ENCODE data around the gene SEMA3G. TPM values are rescaled to one million over a fixed set of nuclear protein-coding genes. Genes with fewer than 3 reads are reported as not detected.

The SEMA3G gene
- polyA plus RNA-seq, 1 donor: 14.1 TPM

GRCh38 chr3:52396011-52396906 is 48.6 kb downstream of the SEMA3G start:
- no peak for DNase-seq (ENCODE audit: low read depth)

DNA sequence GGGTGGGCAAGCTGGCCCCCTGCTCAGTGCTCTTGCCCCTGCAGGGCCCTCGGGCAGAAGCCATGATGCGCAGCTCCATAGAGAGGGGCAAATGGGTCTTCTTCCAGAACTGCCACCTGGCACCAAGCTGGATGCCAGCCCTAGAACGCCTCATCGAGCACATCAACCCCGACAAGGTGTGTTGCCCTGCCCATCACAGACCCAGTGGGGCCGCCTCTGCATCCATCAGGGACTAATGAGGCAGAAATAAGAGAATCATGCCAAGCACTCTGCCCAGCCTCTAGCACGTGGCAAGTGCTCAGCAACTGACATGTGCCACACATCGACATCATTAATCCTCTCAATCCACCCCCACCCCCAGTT is 49.4 kb downstream of the SEMA3G start:
- no peak for DNase-seq (ENCODE audit: low read depth)

DNA sequence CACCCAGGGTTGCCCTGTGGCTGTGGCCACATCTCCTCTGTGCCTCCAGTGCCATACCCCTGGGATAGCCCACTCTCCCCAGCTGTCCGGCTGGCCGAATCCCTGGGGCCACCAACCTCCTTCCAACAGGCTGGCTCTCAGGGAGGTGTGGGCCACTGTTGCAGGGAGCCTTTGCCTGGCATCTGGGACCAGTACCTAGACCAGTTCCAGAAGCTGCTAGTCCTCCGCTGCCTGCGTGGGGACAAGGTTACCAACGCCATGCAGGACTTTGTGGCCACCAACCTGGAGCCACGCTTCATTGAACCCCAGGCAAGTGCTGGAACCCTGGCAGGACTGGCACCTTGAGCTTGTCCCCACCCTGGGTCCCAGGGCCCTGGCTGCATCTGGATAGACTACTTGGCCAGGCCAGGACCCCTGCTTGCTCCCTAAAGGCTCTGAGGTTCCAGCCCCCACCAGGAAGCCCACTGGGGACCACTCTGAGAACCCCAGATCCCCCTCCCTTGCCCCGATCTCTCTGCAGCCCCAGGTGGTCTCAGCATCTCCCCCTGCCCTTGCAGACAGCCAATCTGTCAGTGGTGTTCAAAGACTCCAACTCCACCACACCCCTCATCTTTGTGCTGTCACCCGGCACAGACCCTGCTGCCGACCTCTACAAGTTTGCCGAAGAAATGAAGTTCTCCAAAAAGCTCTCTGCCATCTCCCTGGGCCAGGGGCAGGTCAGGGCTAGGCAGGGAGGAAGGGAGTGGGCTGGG is 50.0 kb downstream of the SEMA3G start:
- DNase-seq (ENCODE audit: low read depth): no peak

DNA sequence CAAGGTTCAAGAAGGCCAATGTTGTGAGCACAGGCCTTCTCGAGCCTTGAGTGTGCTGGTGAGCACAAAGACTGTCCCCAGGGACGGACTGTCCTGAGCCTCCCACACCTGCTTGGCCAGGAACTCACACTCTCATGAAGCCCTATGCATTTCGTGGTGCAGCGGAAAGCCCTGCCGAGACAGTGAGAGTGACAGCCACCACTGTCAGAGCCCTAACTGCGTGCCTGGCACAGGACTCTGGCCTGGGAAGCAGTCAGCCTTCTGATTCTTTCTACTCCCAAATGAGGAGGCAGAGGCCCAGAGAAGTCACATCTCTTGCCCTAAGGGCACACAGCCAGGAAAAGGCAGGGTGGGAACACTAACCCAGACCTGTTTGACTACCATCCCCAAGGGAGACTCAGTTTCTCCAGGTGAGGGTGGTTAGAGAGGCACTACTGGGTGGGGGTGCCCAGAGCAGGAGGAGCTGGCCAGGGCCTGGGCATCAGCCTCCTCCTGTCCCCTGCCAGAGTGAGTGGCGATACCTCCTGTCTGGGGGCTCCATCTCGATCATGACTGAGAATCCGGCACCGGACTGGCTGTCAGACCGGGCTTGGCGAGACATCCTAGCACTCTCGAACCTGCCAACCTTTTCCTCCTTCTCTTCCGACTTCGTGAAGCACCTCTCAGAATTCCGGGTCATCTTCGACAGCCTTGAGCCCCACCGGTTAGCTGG is 50.8 kb downstream of the SEMA3G start:
- DNase-seq (ENCODE audit: low read depth): no peak

DNA sequence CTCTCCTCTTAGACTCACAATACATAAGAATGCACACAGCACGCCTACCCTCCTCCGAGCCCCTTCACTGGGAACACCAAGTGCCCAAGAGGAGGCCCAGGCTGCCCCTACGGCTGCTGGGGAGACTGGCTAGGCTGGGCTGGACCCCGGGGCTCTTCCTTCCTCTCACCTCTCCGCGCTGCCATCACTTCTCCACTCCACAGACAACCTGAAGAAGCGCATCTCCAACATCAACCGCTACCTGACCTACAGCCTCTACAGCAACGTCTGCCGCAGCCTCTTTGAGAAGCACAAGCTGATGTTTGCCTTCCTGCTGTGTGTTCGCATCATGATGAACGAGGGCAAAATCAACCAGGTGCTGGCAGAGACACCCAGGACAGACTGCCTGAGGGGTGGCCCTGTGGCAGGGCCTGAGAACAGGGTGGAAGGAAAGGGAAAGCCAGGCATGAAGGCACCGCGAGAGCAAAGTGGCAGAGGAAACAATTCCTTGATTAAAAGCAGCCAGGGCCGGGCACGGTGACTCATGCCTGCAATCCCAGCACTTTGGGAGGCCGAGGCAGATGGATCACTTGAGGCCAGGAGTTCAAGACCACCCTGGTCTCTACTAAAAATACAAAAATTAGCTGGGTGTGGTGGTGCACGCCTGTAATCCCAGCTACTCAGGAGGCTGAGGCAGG is 51.6 kb downstream of the SEMA3G start:
- DNase-seq (ENCODE audit: low read depth): no peak

DNA sequence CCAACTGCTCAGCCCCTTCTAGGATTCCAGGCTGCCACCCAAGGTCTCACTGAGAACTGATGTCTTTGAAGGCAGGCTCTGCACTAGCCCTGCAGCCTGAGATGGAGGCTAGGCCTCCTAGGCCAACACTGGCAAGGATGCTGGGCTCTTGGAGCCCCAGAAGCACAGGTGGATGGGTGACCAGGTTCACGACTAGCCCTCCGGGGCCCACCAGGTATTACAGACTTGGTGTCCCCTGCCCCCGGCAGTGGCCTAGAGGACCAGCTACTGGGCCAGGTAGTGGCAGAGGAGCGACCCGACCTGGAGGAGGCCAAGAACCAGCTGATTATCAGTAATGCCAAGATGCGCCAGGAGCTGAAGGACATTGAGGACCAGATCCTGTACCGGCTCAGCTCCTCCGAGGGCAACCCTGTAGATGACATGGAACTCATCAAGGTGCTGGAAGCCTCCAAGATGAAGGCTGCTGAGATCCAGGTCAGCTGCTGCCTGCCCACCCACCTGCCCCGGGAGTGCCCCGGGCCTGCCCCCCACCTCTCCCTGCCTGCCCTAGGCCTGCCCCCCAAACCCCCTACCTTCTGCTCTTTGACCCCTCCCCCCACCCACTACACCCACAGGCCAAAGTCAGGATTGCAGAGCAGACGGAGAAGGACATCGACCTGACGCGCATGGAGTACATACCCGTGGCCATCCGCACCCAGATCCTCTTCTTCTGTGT is 52.5 kb downstream of the SEMA3G start:
- no peak for DNase-seq (ENCODE audit: low read depth)

DNA sequence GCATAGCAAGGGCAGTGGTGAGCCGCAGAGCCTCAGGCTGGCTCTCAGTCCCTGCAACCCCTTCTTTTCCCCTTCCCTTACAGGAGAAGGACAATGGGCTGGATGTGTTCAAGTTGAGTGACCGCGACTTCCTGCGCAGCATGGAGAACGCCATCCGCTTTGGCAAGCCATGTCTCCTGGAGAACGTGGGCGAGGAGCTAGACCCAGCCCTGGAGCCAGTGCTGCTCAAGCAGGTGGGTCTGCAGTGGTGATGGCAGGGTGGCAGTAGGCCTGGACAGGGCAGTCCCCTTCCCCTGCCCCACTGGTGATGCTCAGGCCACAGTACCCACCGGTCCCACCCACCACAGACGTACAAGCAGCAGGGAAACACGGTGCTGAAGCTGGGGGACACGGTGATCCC is 53.8 kb downstream of the SEMA3G start:
- DNase-seq (ENCODE audit: low read depth): no peak

GRCh38 chr3:52388933-52389332 is 56.0 kb downstream of the SEMA3G start:
- no peak for DNase-seq (ENCODE audit: low read depth)

DNA sequence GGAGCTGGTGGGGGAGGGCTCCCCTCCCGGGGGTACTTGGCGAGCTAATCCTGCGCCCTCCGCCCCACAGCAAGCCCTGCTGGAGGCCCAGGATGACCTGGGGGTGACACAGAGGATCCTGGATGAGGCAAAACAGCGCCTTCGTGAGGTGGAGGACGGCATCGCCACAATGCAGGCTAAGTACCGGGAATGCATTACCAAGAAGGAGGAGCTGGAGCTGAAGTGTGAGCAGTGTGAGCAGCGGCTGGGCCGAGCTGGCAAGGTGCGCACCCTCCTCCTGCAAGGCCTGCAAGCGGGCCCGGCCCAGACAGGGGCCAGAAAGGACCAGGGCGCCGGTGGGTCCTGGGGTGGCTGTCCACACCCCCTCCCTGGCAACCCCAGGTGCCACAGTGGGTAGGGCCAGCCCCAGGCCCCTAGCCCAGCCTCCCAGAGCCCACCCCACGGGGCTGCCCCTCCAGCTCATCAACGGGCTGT is 56.5 kb downstream of the SEMA3G start:
- no peak for DNase-seq (ENCODE audit: low read depth)

DNA sequence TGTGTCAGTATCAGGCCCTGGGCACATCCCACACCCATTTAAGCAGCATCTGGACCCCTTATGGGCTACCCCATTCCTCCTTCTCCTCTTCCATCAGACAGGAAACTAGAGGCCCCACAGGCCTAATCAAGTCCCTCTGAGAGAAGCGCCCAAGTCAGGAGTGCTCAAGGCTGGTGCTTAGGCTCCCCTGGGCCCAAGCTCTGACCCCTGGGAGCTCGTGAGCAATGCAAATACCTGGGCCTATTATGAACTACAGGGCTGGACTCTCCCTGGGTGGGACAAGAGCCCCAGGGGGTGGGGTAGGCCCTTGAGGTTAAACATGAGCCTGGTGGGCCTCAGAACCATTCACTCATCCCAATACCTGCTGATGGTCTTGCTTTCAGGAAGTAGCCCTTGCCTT is 57.4 kb downstream of the SEMA3G start:
- no peak for DNase-seq (ENCODE audit: low read depth)

DNA sequence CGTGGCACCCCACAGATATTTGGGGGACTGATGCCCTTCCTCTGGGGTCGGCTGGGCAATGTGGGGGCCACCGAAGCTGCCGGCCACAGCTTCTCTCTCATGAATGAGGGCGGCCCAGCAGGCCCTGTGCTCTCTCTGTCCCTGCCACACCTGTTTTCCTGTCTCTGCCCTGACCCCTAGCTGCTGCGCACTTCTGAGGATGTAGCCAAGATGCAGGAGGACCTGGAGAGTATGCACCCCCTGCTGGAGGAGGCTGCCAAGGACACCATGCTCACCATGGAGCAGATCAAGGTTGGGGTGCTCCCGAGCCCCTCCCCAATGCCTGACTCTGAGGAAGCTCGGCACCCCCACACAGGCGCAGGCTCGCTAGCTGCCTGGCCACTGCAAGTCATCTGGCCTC is 59.7 kb downstream of the SEMA3G start:
- DNase-seq (ENCODE audit: low read depth): no peak

DNA sequence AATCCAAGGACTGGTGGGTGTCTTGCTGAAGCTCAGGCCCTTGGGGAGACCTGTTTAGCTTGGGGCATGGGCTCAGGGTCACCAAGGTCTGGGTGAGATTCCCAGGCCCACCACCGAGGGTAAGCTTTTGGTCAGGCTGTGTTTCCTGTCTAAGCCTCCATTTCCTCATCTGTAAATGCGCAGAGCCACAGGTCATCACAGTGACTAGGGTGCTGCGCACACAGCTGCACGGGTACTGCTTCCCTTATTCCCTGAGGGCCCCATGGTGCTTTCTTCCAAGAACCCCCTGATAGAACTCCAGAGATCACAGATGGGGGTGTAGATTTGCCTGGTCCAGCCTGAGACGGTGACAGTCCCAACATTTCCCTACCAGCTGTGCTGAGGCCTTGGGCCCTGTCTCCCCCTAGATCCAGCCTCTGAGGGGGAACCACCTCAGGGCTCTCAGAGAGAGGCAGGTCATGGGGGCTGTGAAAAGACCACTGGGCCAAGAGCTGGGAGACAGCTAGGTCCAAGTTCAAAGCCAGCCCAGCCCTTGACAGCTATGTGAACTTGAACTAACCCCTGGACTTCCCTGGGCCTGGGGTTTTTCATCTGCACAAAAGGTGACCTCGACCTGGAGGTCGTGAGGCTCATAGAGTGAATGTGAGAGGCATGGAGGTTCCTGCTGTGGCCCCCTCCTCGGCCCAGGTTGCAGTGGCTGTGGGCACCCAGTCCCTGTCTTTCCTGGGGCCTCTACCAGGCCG is 60.7 kb downstream of the SEMA3G start:
- DNase-seq (ENCODE audit: low read depth): no peak

DNA sequence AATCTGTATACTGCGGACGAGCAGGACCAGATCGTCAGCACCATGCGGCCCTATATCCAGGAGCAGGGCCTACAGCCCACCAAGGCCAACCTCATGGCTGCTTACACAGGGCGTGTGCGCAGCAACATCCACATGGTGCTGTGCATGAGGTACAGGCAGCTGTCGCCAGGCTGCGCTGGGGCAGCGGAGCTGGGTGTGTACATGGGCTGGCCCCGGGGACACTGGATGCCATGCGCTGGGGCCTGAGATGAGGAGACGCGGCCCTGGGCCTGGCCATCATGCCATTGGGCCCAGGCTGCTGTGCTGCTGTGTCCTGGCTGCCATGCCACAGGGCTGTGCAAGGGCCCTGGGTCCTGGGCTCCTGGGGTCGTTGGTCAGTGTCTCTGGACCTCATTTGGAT is 61.5 kb downstream of the SEMA3G start:
- DNase-seq (ENCODE audit: low read depth): no peak

Other genes with a start within 250 kb of the SEMA3G start
- gene ALAS1, start 246.9 kb downstream of the SEMA3G start, polyA plus RNA-seq (ENCODE audit: insufficient read length): 31.2 TPM
- 0.44 TPM for gene TLR9, start 219.5 kb downstream of the SEMA3G start, polyA plus RNA-seq (ENCODE audit: insufficient read length)
- gene TWF2, start 205.9 kb downstream of the SEMA3G start, polyA plus RNA-seq (ENCODE audit: insufficient read length): 22.3 TPM
- gene PPM1M, start 199.3 kb downstream of the SEMA3G start, polyA plus RNA-seq (ENCODE audit: insufficient read length): 13.3 TPM
- gene WDR82, start 166.5 kb downstream of the SEMA3G start, polyA plus RNA-seq (ENCODE audit: insufficient read length): 80.2 TPM
- gene GLYCTK, start 157.3 kb downstream of the SEMA3G start, polyA plus RNA-seq (ENCODE audit: insufficient read length): 4.1 TPM
- gene DNAH1, start 128.8 kb downstream of the SEMA3G start, polyA plus RNA-seq (ENCODE audit: insufficient read length): 5.6 TPM
- gene BAP1, start 35.1 kb downstream of the SEMA3G start, polyA plus RNA-seq (ENCODE audit: insufficient read length): 47.5 TPM
- gene PHF7, start 34.4 kb downstream of the SEMA3G start, polyA plus RNA-seq (ENCODE audit: insufficient read length): 9.7 TPM
- 671 TPM for gene TNNC1, start 8.9 kb upstream of the SEMA3G start, polyA plus RNA-seq (ENCODE audit: insufficient read length)
- 64.7 TPM for gene NISCH, start 10.5 kb upstream of the SEMA3G start, polyA plus RNA-seq (ENCODE audit: insufficient read length)
- 37.3 TPM for gene STAB1, start 50.2 kb upstream of the SEMA3G start, polyA plus RNA-seq (ENCODE audit: insufficient read length)
- gene NT5DC2, start 88.8 kb upstream of the SEMA3G start, polyA plus RNA-seq (ENCODE audit: insufficient read length): 80.6 TPM
- gene UQCC5, start 91.5 kb upstream of the SEMA3G start, polyA plus RNA-seq (ENCODE audit: insufficient read length): 11.5 TPM
- 46.8 TPM for gene PBRM1, start 240.8 kb upstream of the SEMA3G start, polyA plus RNA-seq (ENCODE audit: insufficient read length)
- 86.8 TPM for gene GNL3, start 240.9 kb upstream of the SEMA3G start, polyA plus RNA-seq (ENCODE audit: insufficient read length)

All from forelimb muscle (tissue), 1 donor.